GM21717 (cell line): ENCODE measurements around the gene BTBD19.

Source experiments
- ATAC-seq: cut with Tn5 transposase; IDR thresholded peaks from one replicate; pipeline ENCODE4 v1.9.1; 2021; ENCODE audit warnings: mild to moderate bottlenecking, moderate library complexity; ENCODE audit not compliant: unreplicated experiment

BTBD19 gene

GRCh38 chr1:44853201-44853600 lies 44.9 kb downstream of the BTBD19 start:
- ATAC-seq = no peak

GRCh38 chr1:44854970-44855369 lies 46.6 kb downstream of the BTBD19 start:
- ATAC-seq = no peak

- ATAC-seq = no peak
Measured at GRCh38 chr1:44855742-44856141, 47.4 kb downstream of the BTBD19 start.

- no peak for ATAC-seq
Measured at GRCh38 chr1:44857446-44857845, 49.1 kb downstream of the BTBD19 start.

GRCh38 chr1:44860331-44860730 lies 52.0 kb downstream of the BTBD19 start:
- no peak for ATAC-seq

GRCh38 chr1:44860891-44861425 lies 52.6 kb downstream of the BTBD19 start:
- ATAC-seq = no peak

GRCh38 chr1:44862829-44863401 lies 54.6 kb downstream of the BTBD19 start:
- no peak for ATAC-seq
